Right lobe of liver (tissue), 4 donors: ENCODE results near the gene MTA1.

Experiments used
- CTCF ChIP-seq, 4 donors: fragments of 200-600 bp in 3 of 4; fragments of 450-650 bp in 1 of 4; IDR thresholded peaks; one replicate each; pipeline versions ENCODE4 v1.5.1 to v1.8.0; 2016 to 2022; ENCODE audit warnings: antibody characterized with exemption in 4 of 4, mild to moderate bottlenecking in 2 of 4
- POLR2A ChIP-seq: fragments of 450-650 bp; IDR thresholded peaks from one replicate; pipeline ENCODE4 v1.6.1; 2017; ENCODE audit warnings: antibody characterized with exemption, mild to moderate bottlenecking
- donor health status: DM: no; HTN: no; CAD: no.
- donor health status: DM: no; HTN: no; CAD: no.
- donor health status: DM: no; HTN: yes; CAD: no.

DNA sequence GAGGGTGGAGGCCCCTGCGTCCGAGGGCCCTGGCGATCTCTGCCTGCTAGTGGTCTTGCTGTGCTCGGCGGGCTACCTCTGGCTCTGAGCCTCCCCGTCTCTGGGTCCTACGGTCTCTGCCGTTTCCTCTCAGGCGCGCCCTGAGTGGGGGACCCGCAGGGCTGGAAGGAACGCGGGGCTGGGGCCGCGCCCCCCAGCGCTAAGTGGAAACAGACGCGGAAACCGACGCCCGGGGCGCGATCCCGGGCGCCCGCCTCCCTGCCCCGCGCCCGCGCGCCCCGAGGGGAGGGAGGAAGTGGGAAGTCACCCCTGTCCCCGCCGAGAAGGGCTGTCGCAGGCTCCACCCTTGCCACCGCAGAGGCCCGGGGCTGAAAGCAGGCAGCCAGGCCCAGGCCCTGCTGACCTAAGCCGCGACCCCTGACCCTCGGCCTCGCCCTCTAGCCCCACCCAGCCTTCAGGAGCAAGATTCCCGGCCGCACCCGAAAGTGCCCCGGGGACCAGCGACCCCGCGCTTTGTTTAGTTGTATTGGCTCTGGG is 67.9 kb downstream of the MTA1 start:
- TF ChIP-seq POLR2A (no peak), CTCF (IDR thresholded peaks at IDR 0.05) (no peak)
